IMR-90 (cell line): ENCODE data around the gene SCPEP1. TPM values are rescaled to one million over a fixed set of nuclear protein-coding genes. Genes with fewer than 3 reads are reported as not detected.

ENCODE experiments used
- ATAC-seq: fragments of 200-7000 bp; cut with Tn5 transposase; 2 replicates; pipeline ENCODE4 v1.9.1; 2020; ENCODE audit warnings: low read depth, mild to moderate bottlenecking, moderate library complexity
- BruUV-seq: library from RNA; stranded (reverse); fragments of 400-500 nt; replicated peaks from 2 replicates; lab custom pipeline; 2021; lab: Mats Ljungman, UMichigan
- CTCF ChIA-PET: fragments of 300-600 bp; formaldehyde crosslinking; extraction: SDS; loops from one replicate; lab custom pipeline; 2021; ENCODE audit warnings: antibody characterized with exemption; lab: Yijun Ruan, JAX
- POLR2A ChIA-PET: fragments of 300-600 bp; sonication (Branson Sonifier 250); formaldehyde crosslinking; loops from one replicate; lab custom pipeline; 2022; ENCODE audit warnings: antibody characterized with exemption; ENCODE audit not compliant: unreplicated experiment; lab: Charles Lee
- DNase-seq: peaks from one replicate; pipeline ENCODE4 v3.0.0; 2013
- H2AFZ ChIP-seq: replicated peaks from 2 replicates; pipeline ENCODE3; 2013; ENCODE audit warnings: low read length, mild to moderate bottlenecking; ENCODE audit not compliant: poor library complexity
- H2AK5ac ChIP-seq: 2 replicates; pipeline ENCODE4 v1.6.1; 2013; ENCODE audit warnings: low read depth, low read length, inconsistent platforms
- H2AK9ac ChIP-seq: replicated peaks from 2 replicates; pipeline ENCODE3; 2013; ENCODE audit warnings: mild to moderate bottlenecking, low read depth, low read length, moderate library complexity; ENCODE audit not compliant: poor library complexity
- H2BK120ac ChIP-seq: 2 replicates; pipeline ENCODE4 v1.6.1; 2013; ENCODE audit warnings: low read depth, low read length, inconsistent platforms
- H2BK15ac ChIP-seq: 3 replicates; pipeline ENCODE4 v1.6.1; 2013; ENCODE audit warnings: low read depth, low read length, inconsistent platforms
- H2BK20ac ChIP-seq: 2 replicates; pipeline ENCODE4 v1.6.1; 2013; ENCODE audit warnings: low read depth, mild to moderate bottlenecking, inconsistent platforms, low read length, moderate library complexity
- H2BK5ac ChIP-seq: 2 replicates; pipeline ENCODE4 v1.6.1; 2013; ENCODE audit warnings: mild to moderate bottlenecking, low read depth, low read length, inconsistent platforms; ENCODE audit not compliant: poor library complexity, severe bottlenecking
- H3K14ac ChIP-seq: replicated peaks from 2 replicates; pipeline ENCODE4 v1.6.1; 2013; ENCODE audit warnings: low read depth, low read length, inconsistent platforms
- H3K18ac ChIP-seq: 2 replicates; pipeline ENCODE4 v1.6.1; 2013; ENCODE audit warnings: low read depth, low read length, control low read depth
- H3K23ac ChIP-seq: 2 replicates; pipeline ENCODE4 v1.6.1; 2013; ENCODE audit warnings: low read depth, low read length, inconsistent platforms
- H3K27ac ChIP-seq: 2 replicates; pipeline ENCODE4 v1.5.1; 2013; ENCODE audit warnings: mild to moderate bottlenecking, control low read depth, low read length; ENCODE audit not compliant: insufficient read depth
- H3K27me3 ChIP-seq: 2 replicates; pipeline ENCODE4 v1.6.1; 2013; ENCODE audit warnings: low read length; ENCODE audit not compliant: control insufficient read depth, insufficient read depth
- H3K36me3 ChIP-seq: 2 replicates; pipeline ENCODE4 v1.6.1; 2013; ENCODE audit warnings: low read length, mixed read lengths; ENCODE audit not compliant: control insufficient read depth, insufficient read depth
- H3K4ac ChIP-seq: 2 replicates; pipeline ENCODE4 v1.6.1; 2013; ENCODE audit warnings: low read depth, low read length, inconsistent platforms
- H3K4me1 ChIP-seq: 2 replicates; pipeline ENCODE4 v1.6.1; 2013; ENCODE audit warnings: low read length, mixed read lengths; ENCODE audit not compliant: control insufficient read depth, insufficient read depth
- H3K4me2 ChIP-seq: 2 replicates; pipeline ENCODE4 v1.6.1; 2013; ENCODE audit warnings: low read depth, mild to moderate bottlenecking, control low read depth, low read length, moderate library complexity
- H3K4me3 ChIP-seq: 2 replicates; pipeline ENCODE4 v1.5.1; 2013; ENCODE audit warnings: low read depth, mild to moderate bottlenecking, control low read depth, low read length, moderate library complexity; ENCODE audit not compliant: insufficient read depth
- H3K56ac ChIP-seq: 2 replicates; pipeline ENCODE4 v1.6.1; 2013; ENCODE audit warnings: low read length, inconsistent platforms; ENCODE audit not compliant: insufficient read depth; ENCODE audit errors: extremely low read depth
- H3K79me1 ChIP-seq, 2 experiments: 2 replicates each; pipeline ENCODE4 v1.6.1; 2013; ENCODE audit warnings: low read length in 2 of 2, inconsistent platforms in 1 of 2, low read depth in 1 of 2
- H3K9ac ChIP-seq: 2 replicates; pipeline ENCODE4 v1.6.1; 2013; ENCODE audit warnings: low read depth, low read length, control low read depth
- H3K9me1 ChIP-seq: 2 replicates; pipeline ENCODE4 v1.6.1; 2013; ENCODE audit warnings: low read length, inconsistent platforms; ENCODE audit not compliant: insufficient read depth
- H3K9me3 ChIP-seq: 2 replicates; pipeline ENCODE4 v1.6.1; 2013; ENCODE audit warnings: low read length; ENCODE audit not compliant: control insufficient read depth, insufficient read depth
- H4K20me1 ChIP-seq: 2 replicates; pipeline ENCODE4 v1.6.1; 2013; ENCODE audit warnings: low read length, inconsistent platforms; ENCODE audit not compliant: insufficient read depth
- H4K5ac ChIP-seq: 2 replicates; pipeline ENCODE4 v1.6.1; 2013; ENCODE audit warnings: mild to moderate bottlenecking, low read depth, low read length, control low read depth
- H4K8ac ChIP-seq, 2 experiments: 2 replicates each; pipeline ENCODE4 v1.6.1; 2013; ENCODE audit warnings: low read depth in 2 of 2, low read length in 2 of 2, control low read depth in 1 of 2, inconsistent platforms in 1 of 2
- H4K91ac ChIP-seq: 2 replicates; pipeline ENCODE4 v1.6.1; 2013; ENCODE audit warnings: low read depth, low read length, inconsistent platforms; ENCODE audit not compliant: insufficient read depth
- BHLHE40 ChIP-seq: fragments of 150-350 bp; IDR thresholded peaks from 2 replicates; pipeline ENCODE4 v1.6.1; 2016; ENCODE audit warnings: mild to moderate bottlenecking, low read depth, low read length
- FOS ChIP-seq: fragments of 150-350 bp; IDR thresholded peaks from 2 replicates; pipeline ENCODE4 v1.6.1; 2016; ENCODE audit warnings: low read depth, low read length
- MAFK ChIP-seq: IDR thresholded peaks from 2 replicates; pipeline ENCODE4 v1.6.1; 2012; ENCODE audit warnings: low read depth, low read length, improper control_type of control experiment
- MAZ ChIP-seq: IDR thresholded peaks from 2 replicates; pipeline ENCODE4 v1.6.1; 2012; ENCODE audit warnings: low read depth, mild to moderate bottlenecking, low read length, improper control_type of control experiment, moderate library complexity, borderline replicate concordance
- WGBS, 2 experiments: methylation state at CpG; one replicate each; pipeline versions ENCODE4 v1.1.5 to v1.1.7; 2013; ENCODE audit warnings: missing lambda C conversion rate in 2 of 2; ENCODE audit not compliant: insufficient read length in 1 of 2; ENCODE audit errors: extremely low coverage in 2 of 2; 5-methylcytosine and 5-hydroxymethylcytosine counted together
- dilution Hi-C: fragments of 300-500 bp; cut with HindIII; formaldehyde crosslinking; loops from one replicate; pipeline ENCODE4 v1.14.3; 2018; ENCODE audit warnings: low sequenced_read_pairs; ENCODE audit not compliant: unreplicated experiment
- in situ Hi-C: fragments of 300-500 bp; cut with MboI; formaldehyde crosslinking; loops from 3 replicates; pipeline ENCODE4 v1.14.3; 2019; ENCODE audit warnings: low sequenced_read_pairs, inconsistent platforms, mixed read lengths
- intact Hi-C: fragments of 100-400 bp; cut with micrococcal nuclease; formaldehyde crosslinking; loops from 2 replicates; pipeline ENCODE4 v1.10.0; 2022
- polyA plus RNA-seq, 3 experiments: library from polyadenylated mRNA; depleted of rRNA; stranded (reverse); fragments of >200 nt; gene quantifications; 2 replicates each; pipeline ENCODE4 v1.2.3, GENCODE V29; 2012; ENCODE audit warnings: low replicate concordance in 1 of 3
- total RNA-seq: library from RNA; depleted of rRNA; stranded (reverse); fragments of >200 nt; gene quantifications from 2 replicates; pipeline ENCODE4 v1.2.3, GENCODE V29; 2012

SCPEP1 gene
- total and polyA plus RNA-seq, 2 of the 4 experiments (the other 2 are of a cell fraction): 16.5 to 32.1 TPM

DNA sequence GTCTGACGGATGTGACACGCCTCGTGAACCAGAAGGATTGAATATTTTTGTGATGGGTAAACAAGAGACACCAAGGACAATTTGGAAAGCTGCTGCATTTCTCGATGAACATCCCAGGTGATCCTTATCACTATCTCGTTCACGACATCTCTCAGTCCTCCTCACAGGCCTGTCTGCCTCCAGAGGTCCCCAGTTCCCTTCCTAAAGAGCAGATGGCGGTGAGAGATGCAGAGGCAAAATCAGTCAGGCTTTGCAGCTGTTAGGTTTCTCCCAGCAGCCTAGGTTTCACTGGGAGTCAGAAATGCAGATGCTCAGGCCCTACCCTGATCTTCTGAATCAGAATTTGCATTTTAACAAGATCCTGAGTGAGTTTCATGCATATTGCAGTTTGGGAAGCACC is 23.6 kb downstream of the SCPEP1 start:
- no peak overlapping the region for H3K4me2 ChIP-seq
- no peak overlapping the region for H3K4me3 ChIP-seq
- H4K8ac ChIP-seq: no peak overlapping the region
- no peaks in the 10 kb centered on the region for H3K9me3 ChIP-seq
- ChIA-PET CTCF (no interaction called here), POLR2A (no interaction called here)
- H3K36me3 ChIP-seq: 0 out of 2 replicates have a peak, but pooled peaks cover 3% of the 10 kb centered on the region
- no peak overlapping the region for H2AK9ac ChIP-seq
- H3K23ac ChIP-seq: no peak overlapping the region
- H3K9ac ChIP-seq: no peak overlapping the region
- in situ Hi-C loops: no loop called here
- no peak for DNase-seq
- H3K27ac ChIP-seq: no peak overlapping the region
- no peaks in the 10 kb centered on the region for H3K27me3 ChIP-seq
- TF ChIP-seq FOS (no peak), BHLHE40 (no peak), MAFK (no peak), MAZ (no peak)
- H4K91ac ChIP-seq: no peak overlapping the region
- no peak overlapping the region for H2AFZ ChIP-seq
- 0 out of 2 replicates have a peak, but pooled peaks cover 3% of the 10 kb centered on the region for H3K9me1 ChIP-seq
- no peak overlapping the region for H3K56ac ChIP-seq
- ATAC-seq: no peak
- H2BK120ac ChIP-seq: no peak overlapping the region
- H2BK5ac ChIP-seq: no peak overlapping the region
- dilution Hi-C loops: no loop called here
- H4K5ac ChIP-seq: no peak overlapping the region
- no peak overlapping the region for H2BK15ac ChIP-seq
- H2BK20ac ChIP-seq: no peak overlapping the region
- no peak overlapping the region for H2AK5ac ChIP-seq
- H3K4ac ChIP-seq: no peak overlapping the region
- no peak overlapping the region for H3K14ac ChIP-seq
- WGBS, 2 experiments: 96% methylated on average over 6 of the region's 7 CpGs; no CpG with 5 or more reads in 1 of the 2 experiments
- no peaks in the 10 kb centered on the region for H3K79me1 ChIP-seq
- BruUV-seq: no TSS peak
- H3K18ac ChIP-seq: no peak overlapping the region
- intact Hi-C loops: no loop called here
- H4K20me1 ChIP-seq: no peaks in the 10 kb centered on the region
- H3K4me1 ChIP-seq: no peaks in the 10 kb centered on the region
